KMS-11 (cell line): ENCODE measurements around the gene CENPX.

Source experiments
- H2AFZ ChIP-seq: fragments of 200-600 bp; sonication (generic); 2 replicates; pipeline ENCODE4 v1.6.1; 2016; ENCODE audit warnings: antibody characterized with exemption, mixed run types, low read depth
- H3K27ac ChIP-seq: fragments of 200-600 bp; sonication (generic); 2 replicates; pipeline ENCODE4 v1.6.1; 2016; ENCODE audit warnings: mild to moderate bottlenecking, mixed run types
- H3K27me3 ChIP-seq: fragments of 200-600 bp; sonication (generic); 2 replicates; pipeline ENCODE4 v1.6.1; 2017; ENCODE audit warnings: mild to moderate bottlenecking, low read depth, mixed run types, moderate library complexity; ENCODE audit not compliant: insufficient read depth
- H3K36me3 ChIP-seq: fragments of 200-600 bp; sonication (generic); 2 replicates; pipeline ENCODE4 v1.6.1; 2017; ENCODE audit warnings: mild to moderate bottlenecking, mixed run types; ENCODE audit not compliant: insufficient read depth
- H3K4me1 ChIP-seq: fragments of 200-600 bp; sonication (generic); 2 replicates; pipeline ENCODE4 v1.6.1; 2016; ENCODE audit warnings: mild to moderate bottlenecking, low read depth, mixed run types; ENCODE audit not compliant: poor library complexity, severe bottlenecking
- H3K4me2 ChIP-seq: fragments of 200-600 bp; sonication (generic); 2 replicates; pipeline ENCODE4 v1.7.0; 2016; ENCODE audit warnings: mild to moderate bottlenecking, mixed run types
- H3K4me3 ChIP-seq: fragments of 200-600 bp; sonication (generic); IDR thresholded peaks from 2 replicates; pipeline ENCODE4 v1.6.1; 2017; ENCODE audit warnings: low read depth, low read length, mixed read lengths; ENCODE audit not compliant: insufficient read depth
- H3K79me2 ChIP-seq: fragments of 200-600 bp; sonication (generic); 2 replicates; pipeline ENCODE4 v1.6.1; 2016; ENCODE audit warnings: low read depth, mixed run types; ENCODE audit not compliant: insufficient read depth
- H3K9ac ChIP-seq: fragments of 200-600 bp; sonication (generic); 2 replicates; pipeline ENCODE4 v1.6.1; 2016; ENCODE audit warnings: mild to moderate bottlenecking, mixed run types
- H4K20me1 ChIP-seq: fragments of 200-600 bp; sonication (generic); 2 replicates; pipeline ENCODE4 v1.6.1; 2016; ENCODE audit warnings: mild to moderate bottlenecking, mixed run types; ENCODE audit not compliant: insufficient read depth
- CTCF ChIP-seq: fragments of 200-600 bp; sonication (generic); conservative IDR thresholded peaks from 2 replicates; pipeline ENCODE4 v1.6.1; 2017; ENCODE audit warnings: low read depth, mild to moderate bottlenecking, antibody characterized with exemption, low read length, moderate library complexity, mixed read lengths

Gene CENPX

GRCh38 chr17:82052638-82053059 is 30.0 kb upstream of the CENPX start:
- H3K79me2 ChIP-seq = peaks cover 17% of the 10 kb centered on the region; the same call in 1 of the 2 replicates
- peaks cover 23% of the 10 kb centered on the region for H3K4me1 ChIP-seq
- no peak overlapping the region for H3K4me3 ChIP-seq
- no peaks in the 10 kb centered on the region for H4K20me1 ChIP-seq
- TF ChIP-seq CTCF = no peak
- peaks cover 3% of the 10 kb centered on the region; the same call in 1 of the 2 replicates for H3K36me3 ChIP-seq
- H3K9ac ChIP-seq = peak overlapping the region; percentile 47; the same call in 1 of the 2 replicates
- no peak overlapping the region for H3K27ac ChIP-seq
- H3K27me3 ChIP-seq = no peaks in the 10 kb centered on the region
- peak overlapping the region; percentile 85 for H3K4me2 ChIP-seq
- no peak overlapping the region for H2AFZ ChIP-seq

DNA sequence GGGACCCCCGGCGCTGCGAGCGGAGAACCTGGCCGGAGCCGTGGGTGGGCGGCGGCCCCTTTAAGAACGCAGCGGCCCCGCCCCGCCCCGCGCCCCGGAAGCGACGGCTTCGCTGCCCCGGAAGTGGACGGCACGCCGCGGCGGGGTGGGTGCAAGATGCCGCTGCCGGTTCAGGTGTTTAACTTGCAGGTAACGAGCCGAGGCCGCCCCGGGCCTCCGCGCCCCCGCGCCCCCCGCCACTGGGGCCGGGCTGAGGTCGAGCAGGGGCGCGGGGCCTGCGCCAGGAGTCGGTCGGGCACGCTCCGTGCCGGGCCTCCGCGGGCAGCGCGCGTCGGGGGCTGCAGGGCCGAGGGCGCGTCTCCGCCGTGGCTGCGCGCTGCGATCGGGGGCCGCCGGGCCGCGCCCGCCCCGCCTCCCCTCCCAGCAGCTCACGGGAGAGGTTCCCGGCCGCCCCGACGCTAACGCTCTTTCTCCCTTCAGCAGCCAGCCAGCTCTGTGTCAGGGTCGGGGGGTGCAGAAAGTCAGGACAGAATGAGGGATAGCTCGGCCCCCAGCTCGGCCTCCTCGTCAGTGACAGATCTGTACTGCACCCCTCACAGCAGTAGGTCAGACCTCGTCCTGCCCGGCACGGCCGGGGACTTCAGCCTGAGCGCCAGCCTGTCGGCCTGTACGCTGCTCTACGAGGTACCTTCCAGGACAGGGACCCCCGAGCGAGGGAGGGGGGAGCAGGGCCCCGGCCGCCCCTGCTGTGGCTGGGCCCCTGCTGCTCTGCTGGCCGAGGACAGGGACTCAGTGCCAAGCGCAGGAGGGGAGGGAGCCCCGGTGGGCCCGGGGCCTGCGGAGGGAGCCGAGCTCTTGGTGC is 29.3 kb upstream of the CENPX start, which contains the start of the genes GPS1 and RFNG:
TSS of gene GPS1 (plus strand) at position 123 of the 862 bp plus-strand sequence. CDS start at position 157, 34 bp downstream.
TSS of gene RFNG (minus strand) at position 36 of the 862 bp plus-strand sequence. CDS start 45 bp downstream, outside the sequence.
- H3K79me2 ChIP-seq = peaks cover 17% of the 10 kb centered on the region; the same call in 1 of the 2 replicates
- H3K27ac ChIP-seq = no peak within 1 kb of the TSS
- H3K4me3 ChIP-seq = no peak within 1 kb of the TSS
- no peaks in the 10 kb centered on the region for H4K20me1 ChIP-seq
- H3K36me3 ChIP-seq = peaks cover 3% of the 10 kb centered on the region; the same call in 1 of the 2 replicates
- H2AFZ ChIP-seq = peak within 1 kb of the TSS; percentile 34; the same call in 1 of the 2 replicates
- H3K9ac ChIP-seq = peak within 1 kb of the TSS; percentile 47; the same call in 1 of the 2 replicates
- TF ChIP-seq CTCF = no peak
- H3K27me3 ChIP-seq = no peaks in the 10 kb centered on the region
- H3K4me2 ChIP-seq = peak within 1 kb of the TSS; percentile 85
- peaks cover 23% of the 10 kb centered on the region for H3K4me1 ChIP-seq

- H3K27me3 ChIP-seq = no peaks in the 10 kb centered on the region
- peaks cover 23% of the 10 kb centered on the region for H3K4me1 ChIP-seq
- peak overlapping the region; percentile 66 for H3K4me2 ChIP-seq
- H3K79me2 ChIP-seq = peaks cover 17% of the 10 kb centered on the region; the same call in 1 of the 2 replicates
- TF ChIP-seq CTCF = no peak
- H3K4me3 ChIP-seq = no peak overlapping the region
- H2AFZ ChIP-seq = peak overlapping the region; percentile 34; the same call in 1 of the 2 replicates
- H3K27ac ChIP-seq = no peak overlapping the region
- peaks cover 3% of the 10 kb centered on the region; the same call in 1 of the 2 replicates for H3K36me3 ChIP-seq
- no peak overlapping the region for H3K9ac ChIP-seq
- no peaks in the 10 kb centered on the region for H4K20me1 ChIP-seq
Measured at GRCh38 chr17:82050761-82051641, 28.3 kb upstream of the CENPX start.

GRCh38 chr17:82050152-82050760 is 27.6 kb upstream of the CENPX start:
- no peak overlapping the region; the same call in 1 of the 2 replicates for H3K4me2 ChIP-seq

More at GRCh38 chr17:82050152-82050760, 27.6 kb upstream of the CENPX start:
- no peak for TF ChIP-seq CTCF
- Histone ChIP-seq H3K9ac (no peak overlapping the region), H2AFZ (no peak overlapping the region), H3K4me3 (no peak overlapping the region), H3K27me3 (no peaks in the 10 kb centered on the region), H3K79me2 (peaks cover 17% of the 10 kb centered on the region; the same call in 1 of the 2 replicates), H4K20me1 (no peaks in the 10 kb centered on the region), H3K4me1 (peaks cover 23% of the 10 kb centered on the region), H3K36me3 (peaks cover 3% of the 10 kb centered on the region; the same call in 1 of the 2 replicates), H3K27ac (no peak overlapping the region)
